ENCODE data around the gene CD34.

DNA sequence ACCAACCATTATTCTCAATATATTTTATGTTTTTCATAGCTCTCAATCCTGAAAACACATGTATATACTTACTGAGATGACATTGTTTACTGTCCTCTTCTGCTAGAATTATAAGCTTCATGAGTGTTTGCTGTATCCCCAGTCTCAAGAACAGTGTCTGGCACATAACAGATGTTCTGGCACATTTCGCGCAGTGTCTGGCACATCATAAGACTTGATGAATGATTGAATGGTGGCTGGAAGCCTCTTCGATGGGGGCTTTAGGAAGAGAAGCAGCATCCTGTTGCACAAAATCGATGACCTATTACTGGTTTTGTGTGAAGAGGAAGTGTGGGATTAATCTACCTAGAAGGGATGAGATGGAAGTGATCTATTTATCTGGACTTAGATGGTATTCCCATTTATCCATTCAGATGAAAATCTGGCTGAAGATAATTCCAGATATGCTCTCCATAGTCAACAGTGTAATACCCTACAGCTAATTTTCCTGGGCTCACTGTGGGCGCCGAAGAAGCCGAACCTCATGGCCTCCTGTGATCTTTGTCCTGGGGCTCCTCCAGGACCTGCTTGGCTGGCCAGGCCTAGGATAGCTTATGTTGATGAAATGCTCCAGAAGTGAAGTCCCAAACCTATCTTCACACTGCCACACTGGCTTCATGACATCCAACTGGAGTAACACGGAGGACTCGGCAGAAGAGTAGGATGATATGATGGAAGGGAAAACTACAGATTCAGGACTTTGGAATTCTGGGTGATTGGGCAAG lies 26.5 kb downstream of the CD34 start:
- TF ChIP-seq, protein P1, sequence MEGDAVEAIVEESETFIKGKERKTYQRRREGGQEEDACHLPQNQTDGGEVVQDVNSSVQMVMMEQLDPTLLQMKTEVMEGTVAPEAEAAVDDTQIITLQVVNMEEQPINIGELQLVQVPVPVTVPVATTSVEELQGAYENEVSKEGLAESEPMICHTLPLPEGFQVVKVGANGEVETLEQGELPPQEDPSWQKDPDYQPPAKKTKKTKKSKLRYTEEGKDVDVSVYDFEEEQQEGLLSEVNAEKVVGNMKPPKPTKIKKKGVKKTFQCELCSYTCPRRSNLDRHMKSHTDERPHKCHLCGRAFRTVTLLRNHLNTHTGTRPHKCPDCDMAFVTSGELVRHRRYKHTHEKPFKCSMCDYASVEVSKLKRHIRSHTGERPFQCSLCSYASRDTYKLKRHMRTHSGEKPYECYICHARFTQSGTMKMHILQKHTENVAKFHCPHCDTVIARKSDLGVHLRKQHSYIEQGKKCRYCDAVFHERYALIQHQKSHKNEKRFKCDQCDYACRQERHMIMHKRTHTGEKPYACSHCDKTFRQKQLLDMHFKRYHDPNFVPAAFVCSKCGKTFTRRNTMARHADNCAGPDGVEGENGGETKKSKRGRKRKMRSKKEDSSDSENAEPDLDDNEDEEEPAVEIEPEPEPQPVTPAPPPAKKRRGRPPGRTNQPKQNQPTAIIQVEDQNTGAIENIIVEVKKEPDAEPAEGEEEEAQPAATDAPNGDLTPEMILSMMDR (conservative IDR thresholded peaks at IDR 0.05 in 1 of 2, IDR thresholded peaks at IDR 0.05 in 1 of 2; ENCODE audit: low read depth in 1 of 2, low read length in 2 of 2) = no peak
- no peak for TF ChIP-seq EZH2 (IDR thresholded peaks at IDR 0.05; ENCODE audit: low read length, missing control alignments)
